HCT116 (cell line): Measurements from ENCODE around the gene DIP2A. TPM values are rescaled to one million over a fixed set of nuclear protein-coding genes. Genes with fewer than 3 reads are reported as not detected.

Source experiments
- ATAC-seq: fragments of 200-7000 bp; cut with Tn5 transposase; 2 replicates; pipeline ENCODE4 v1.9.1; 2020; ENCODE audit warnings: mild to moderate bottlenecking, moderate library complexity
- BruUV-seq: library from RNA; stranded (reverse); fragments of 400-500 nt; replicated peaks from 2 replicates; lab custom pipeline; 2021; lab: Mats Ljungman, UMichigan
- CTCF ChIA-PET: fragments of 300-600 bp; sonication (Branson Sonifier 250); formaldehyde crosslinking; loops from one replicate; lab custom pipeline; 2021; ENCODE audit warnings: antibody characterized with exemption; lab: Charles Lee
- POLR2A ChIA-PET: fragments of 300-600, 350-600 bp; sonication (Branson Sonifier 250); formaldehyde crosslinking; loops from one replicate; lab custom pipeline; 2021; ENCODE audit warnings: antibody characterized with exemption; lab: Charles Lee
- RAD21 ChIA-PET, 2 experiments: fragments of 300-600 bp; sonication (Branson Sonifier 250); formaldehyde crosslinking; loops; one replicate each; lab custom pipeline; 2023; ENCODE audit warnings: low total read pairs in 2 of 2; ENCODE audit not compliant: uncharacterized antibody in 2 of 2, unreplicated experiment in 2 of 2, low non-redundant PET in 1 of 2; lab: Charles Lee
- DNase-seq: peaks from one replicate; pipeline ENCODE4 v3.0.0-alpha.2; 2010; ENCODE audit warnings: low read depth, low spot score
- H2AFZ ChIP-seq: fragments of 200-600 bp; shearing (Covaris generic), sonication (generic); 2 replicates; pipeline ENCODE4 v1.6.1; 2017; ENCODE audit warnings: low read depth, mixed run types, mixed read lengths, antibody characterized with exemption, low read length; ENCODE audit not compliant: poor library complexity, severe bottlenecking
- H3K27ac ChIP-seq: 2 replicates; pipeline ENCODE4 v1.5.1; 2012; ENCODE audit warnings: low read depth, low read length
- H3K27me3 ChIP-seq: fragments of 200-600 bp; sonication (generic); 2 replicates; pipeline ENCODE4 v1.6.1; 2016; ENCODE audit warnings: mixed run types, low read length, mixed read lengths; ENCODE audit not compliant: insufficient read depth
- H3K36me3 ChIP-seq, 2 experiments: fragments of 200-500 bp in 1 of 2; fragments of 200-600 bp in 1 of 2; sonication (Bioruptor generic) in 1 of 2; sonication (generic) in 1 of 2; 2 replicates each; pipeline versions ENCODE4 v1.5.1 to v1.6.1; 2014 to 2016; ENCODE audit warnings: low read length in 2 of 2, inconsistent platforms in 1 of 2, mixed read lengths in 1 of 2, mixed run types in 1 of 2; ENCODE audit not compliant: insufficient read depth in 2 of 2, control insufficient read depth in 1 of 2
- H3K4me1 ChIP-seq, 2 experiments: fragments of 200-600 bp in 1 of 2; sonication (generic) in 1 of 2; 2 replicates each; pipeline versions ENCODE4 v1.5.1 to v1.6.1; 2012 to 2017; ENCODE audit warnings: low read length in 2 of 2, inconsistent platforms in 1 of 2, mild to moderate bottlenecking in 1 of 2, mixed read lengths in 1 of 2, mixed run types in 1 of 2, moderate library complexity in 1 of 2; ENCODE audit not compliant: insufficient read depth in 2 of 2, control insufficient read depth in 1 of 2
- H3K4me2 ChIP-seq: fragments of 200-600 bp; sonication (generic); 2 replicates; pipeline ENCODE4 v1.6.1; 2017; ENCODE audit warnings: mixed run types, low read length, mixed read lengths
- H3K4me3 ChIP-seq, 2 experiments: fragments of 200-600 bp in 1 of 2; sonication (generic) in 1 of 2; replicated peaks in 1 of 2; 2 replicates each; pipeline ENCODE4 v1.5.1; 2011 to 2016; ENCODE audit warnings: low read length in 2 of 2, control low read depth in 1 of 2, low read depth in 1 of 2, mild to moderate bottlenecking in 1 of 2, mixed read lengths in 1 of 2, mixed run types in 1 of 2
- H3K79me2 ChIP-seq: fragments of 200-600 bp; sonication (generic); 2 replicates; pipeline ENCODE4 v1.6.1; 2017; ENCODE audit warnings: mild to moderate bottlenecking, mixed run types, low read length, moderate library complexity, mixed read lengths; ENCODE audit not compliant: insufficient read depth
- H3K9ac ChIP-seq: fragments of 200-600 bp; sonication (generic); 2 replicates; pipeline ENCODE4 v1.6.1; 2016; ENCODE audit warnings: low read length, mixed read lengths
- H3K9me2 ChIP-seq: fragments of 200-600 bp; sonication (generic), shearing (Covaris generic); 2 replicates; pipeline ENCODE4 v1.6.1; 2017; ENCODE audit warnings: mixed run types, mild to moderate bottlenecking, moderate library complexity; ENCODE audit not compliant: insufficient read depth
- H3K9me3 ChIP-seq, 2 experiments: fragments of 200-500 bp in 1 of 2; fragments of 200-600 bp in 1 of 2; sonication (Bioruptor generic) in 1 of 2; sonication (generic) in 1 of 2; 2 replicates each; pipeline ENCODE4 v1.6.1; 2014 to 2017; ENCODE audit warnings: low read length in 2 of 2, mixed read lengths in 2 of 2, inconsistent platforms in 1 of 2, low read depth in 1 of 2, mild to moderate bottlenecking in 1 of 2, mixed run types in 1 of 2, moderate library complexity in 1 of 2; ENCODE audit not compliant: control insufficient read depth in 1 of 2, insufficient read depth in 1 of 2
- H4K20me1 ChIP-seq: fragments of 200-600 bp; sonication (generic), shearing (Covaris generic); 2 replicates; pipeline ENCODE4 v1.6.1; 2017; ENCODE audit warnings: mixed run types, mild to moderate bottlenecking, moderate library complexity; ENCODE audit not compliant: insufficient read depth
- ATF3 ChIP-seq: IDR thresholded peaks from 2 replicates; pipeline ENCODE4 v1.6.1; 2012
- CBX3 ChIP-seq: IDR thresholded peaks from 2 replicates; pipeline ENCODE4 v1.6.1; 2012; ENCODE audit warnings: low read depth
- CTCF ChIP-seq, 3 experiments: fragments of 200-600 bp in 1 of 3; sonication (generic) in 1 of 3; IDR thresholded peaks in 2 of 3; conservative IDR thresholded peaks in 1 of 3; 2 replicates each; pipeline ENCODE4 v1.5.1; 2012 to 2017; ENCODE audit warnings: low read depth in 2 of 3, low read length in 2 of 3, antibody characterized with exemption in 1 of 3, borderline replicate concordance in 1 of 3, control low read depth in 1 of 3, mild to moderate bottlenecking in 1 of 3, mixed read lengths in 1 of 3, mixed run types in 1 of 3, moderate library complexity in 1 of 3; ENCODE audit not compliant: insufficient read depth in 1 of 3
- JUND ChIP-seq: IDR thresholded peaks from 2 replicates; pipeline ENCODE4 v1.6.1; 2012
- POLR2A ChIP-seq: IDR thresholded peaks from 2 replicates; pipeline ENCODE4 v1.7.0; 2011; ENCODE audit warnings: borderline replicate concordance; ENCODE audit not compliant: insufficient read depth, insufficient read length; ENCODE audit errors: extremely low read depth
- RAD21 ChIP-seq: IDR thresholded peaks from 2 replicates; pipeline ENCODE4 v1.6.1; 2012; ENCODE audit warnings: low read depth, mild to moderate bottlenecking
- SIN3A ChIP-seq: IDR thresholded peaks from 2 replicates; pipeline ENCODE4 v1.6.1; 2012; ENCODE audit warnings: low read depth
- SP1 ChIP-seq: IDR thresholded peaks from 2 replicates; pipeline ENCODE4 v1.6.1; 2012; ENCODE audit warnings: low read depth
- SRF ChIP-seq: IDR thresholded peaks from 2 replicates; pipeline ENCODE4 v1.6.1; 2012; ENCODE audit warnings: low read depth
- ZNF274 ChIP-seq: fragments of 200-500 bp; sonication (Bioruptor generic); IDR thresholded peaks from 2 replicates; pipeline ENCODE4 v1.6.1; 2014; ENCODE audit warnings: mild to moderate bottlenecking, low read depth, low read length, inconsistent platforms
- intact Hi-C: fragments of 100-400 bp; cut with micrococcal nuclease; formaldehyde crosslinking; loops from 2 replicates; pipeline ENCODE4 v1.10.0; 2022
- total RNA-seq: library from RNA; stranded (reverse); gene quantifications from one replicate; pipeline ENCODE4 v1.2.1, GENCODE V29; 2021; ENCODE audit not compliant: unreplicated experiment

Gene DIP2A
- total RNA-seq, 1 experiment from 2014 or later = 39.9 TPM

GRCh38 chr21:46604329-46604974, 145.8 kb downstream of the DIP2A start:
- Histone ChIP-seq H2AFZ (no peak overlapping the region), H3K4me2 (no peak overlapping the region), H3K79me2 (no peaks in the 10 kb centered on the region), H3K9me2 (no peaks in the 10 kb centered on the region), H3K4me3 (no peak overlapping the region), H3K4me1 (no peaks in the 10 kb centered on the region), H3K36me3 (no peaks in the 10 kb centered on the region), H3K27me3 (0 out of 2 replicates have a peak, but pooled peaks cover 6% of the 10 kb centered on the region), H3K27ac (no peak overlapping the region), H3K9me3 (no peaks in the 10 kb centered on the region), H4K20me1 (no peaks in the 10 kb centered on the region), H3K9ac (no peak overlapping the region)
- intact Hi-C loops = no loop called here
- ChIA-PET CTCF (no interaction called here), RAD21 (no interaction called here), POLR2A (no interaction called here)
- DNase-seq (no peak), ATAC-seq (no peak)
- TF ChIP-seq RAD21 (no peak), CTCF (IDR thresholded peaks at IDR 0.05 in 2 of 3, conservative IDR thresholded peaks at IDR 0.05 in 1 of 3; ENCODE audit: borderline replicate concordance in 1 of 3, insufficient read depth in 1 of 3, low read depth in 2 of 3, low read length in 2 of 3) (no peak), JUND (no peak), SIN3A (no peak), SRF (no peak), ATF3 (no peak), CBX3 (no peak), ZNF274 (no peak), POLR2A (no peak), SP1 (no peak)
- BruUV-seq = no TSS peak
